ENCODE data around the gene LRRFIP1.

GRCh38 chr2:237682856-237683670 lies 55.7 kb downstream of the LRRFIP1 start:
- TF ChIP-seq, protein P1, sequence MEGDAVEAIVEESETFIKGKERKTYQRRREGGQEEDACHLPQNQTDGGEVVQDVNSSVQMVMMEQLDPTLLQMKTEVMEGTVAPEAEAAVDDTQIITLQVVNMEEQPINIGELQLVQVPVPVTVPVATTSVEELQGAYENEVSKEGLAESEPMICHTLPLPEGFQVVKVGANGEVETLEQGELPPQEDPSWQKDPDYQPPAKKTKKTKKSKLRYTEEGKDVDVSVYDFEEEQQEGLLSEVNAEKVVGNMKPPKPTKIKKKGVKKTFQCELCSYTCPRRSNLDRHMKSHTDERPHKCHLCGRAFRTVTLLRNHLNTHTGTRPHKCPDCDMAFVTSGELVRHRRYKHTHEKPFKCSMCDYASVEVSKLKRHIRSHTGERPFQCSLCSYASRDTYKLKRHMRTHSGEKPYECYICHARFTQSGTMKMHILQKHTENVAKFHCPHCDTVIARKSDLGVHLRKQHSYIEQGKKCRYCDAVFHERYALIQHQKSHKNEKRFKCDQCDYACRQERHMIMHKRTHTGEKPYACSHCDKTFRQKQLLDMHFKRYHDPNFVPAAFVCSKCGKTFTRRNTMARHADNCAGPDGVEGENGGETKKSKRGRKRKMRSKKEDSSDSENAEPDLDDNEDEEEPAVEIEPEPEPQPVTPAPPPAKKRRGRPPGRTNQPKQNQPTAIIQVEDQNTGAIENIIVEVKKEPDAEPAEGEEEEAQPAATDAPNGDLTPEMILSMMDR (IDR thresholded peaks at IDR 0.05; ENCODE audit: poor library complexity, severe bottlenecking): no peak
- TF ChIP-seq RAD21 (conservative IDR thresholded peaks at IDR 0.05): no peak
- TF ChIP-seq TAF1 (IDR thresholded peaks at IDR 0.05; ENCODE audit: low read depth): no peak
- no peak for TF ChIP-seq EZH2 (IDR thresholded peaks at IDR 0.05; ENCODE audit: borderline replicate concordance, insufficient read depth, low read length, poor library complexity, severe bottlenecking)
- no peak for TF ChIP-seq POLR2AphosphoS5 (IDR thresholded peaks at IDR 0.05)
- no peak for TF ChIP-seq EP300 (conservative IDR thresholded peaks at IDR 0.05; ENCODE audit: poor library complexity, severe bottlenecking)
- no peak for TF ChIP-seq SMC3 (conservative IDR thresholded peaks at IDR 0.05; ENCODE audit: poor library complexity)
- no peak for TF ChIP-seq REST (IDR thresholded peaks at IDR 0.05; ENCODE audit: borderline replicate concordance)
- TF ChIP-seq MXI1 (conservative IDR thresholded peaks at IDR 0.05; ENCODE audit: poor library complexity, severe bottlenecking): no peak
